ENCODE data around the gene ADAMTSL2.

DNA sequence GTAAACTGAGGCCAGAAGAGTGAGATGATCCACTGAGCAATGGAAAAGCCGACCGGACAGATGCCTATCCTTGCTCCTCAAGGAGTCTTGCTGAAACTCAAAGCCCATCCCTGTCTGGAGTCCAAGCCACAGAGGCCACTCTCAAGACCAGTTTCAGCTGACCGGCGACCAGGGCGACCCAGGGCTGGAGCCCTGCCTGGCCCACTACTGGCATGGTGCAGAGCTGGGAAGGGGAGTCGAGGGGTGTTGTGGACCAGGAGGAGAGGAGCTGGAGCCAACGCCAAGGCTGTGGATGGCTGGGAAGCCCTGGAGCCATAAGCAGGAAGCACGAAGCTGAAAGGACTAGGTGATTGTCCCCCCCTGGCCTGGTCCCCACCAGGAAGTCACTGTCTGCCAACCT lies 52.5 kb downstream of the ADAMTSL2 start:
- TF ChIP-seq POLR2AphosphoS5 (IDR thresholded peaks at IDR 0.05; ENCODE audit: low read depth, low read length) (no peak), POLR2A (IDR thresholded peaks at IDR 0.05; ENCODE audit: low read depth, low read length) (no peak), TAF1 (IDR thresholded peaks at IDR 0.05; ENCODE audit: low read depth, low read length) (no peak), PAX5 (IDR thresholded peaks at IDR 0.05; ENCODE audit: insufficient read depth, low read length, severe bottlenecking) (no peak), SPI1 (IDR thresholded peaks at IDR 0.05; ENCODE audit: low read depth, low read length) (no peak), POU2F2 (IDR thresholded peaks at IDR 0.05; ENCODE audit: low read depth, low read length) (no peak)
